Smooth muscle cell (in vitro differentiated cells): ENCODE data around the gene TOP3A. TPM values are rescaled to one million over a fixed set of nuclear protein-coding genes. Genes with fewer than 3 reads are reported as not detected.

ENCODE experiments used
- DNase-seq: peaks from one replicate; lab custom pipeline; 2025; ENCODE audit not compliant: unreplicated experiment; lab: John Stamatoyannopoulos, UW
- H2AFZ ChIP-seq: fragments of 200-600 bp; sonication (generic); 2 replicates; pipeline ENCODE4 v1.6.0; 2016; ENCODE audit warnings: antibody characterized with exemption, low read depth, mild to moderate bottlenecking
- H3F3A ChIP-seq: fragments of 200-600 bp; sonication (generic); 2 replicates; pipeline ENCODE4 v1.6.0; 2017; ENCODE audit warnings: antibody characterized with exemption, low read depth
- H3K27ac ChIP-seq: fragments of 200-600 bp; sonication (generic); 2 replicates; pipeline ENCODE4 v1.5.1; 2016; ENCODE audit warnings: low read depth, mild to moderate bottlenecking
- H3K27me3 ChIP-seq: fragments of 200-600 bp; sonication (generic); 2 replicates; pipeline ENCODE4 v1.6.1; 2016; ENCODE audit warnings: low read depth, mild to moderate bottlenecking
- H3K36me3 ChIP-seq: fragments of 200-600 bp; sonication (generic); 2 replicates; pipeline ENCODE4 v1.5.1; 2016; ENCODE audit warnings: low read depth
- H3K4me1 ChIP-seq: fragments of 200-600 bp; sonication (generic); 2 replicates; pipeline ENCODE4 v1.5.1; 2016; ENCODE audit warnings: low read depth
- H3K4me2 ChIP-seq: fragments of 200-600 bp; sonication (generic); 2 replicates; pipeline ENCODE4 v1.6.0; 2016; ENCODE audit warnings: mild to moderate bottlenecking
- H3K4me3 ChIP-seq: fragments of 200-600 bp; sonication (generic); 2 replicates; pipeline ENCODE4 v1.5.1; 2016; ENCODE audit warnings: mild to moderate bottlenecking
- H3K79me2 ChIP-seq: fragments of 200-600 bp; sonication (generic); 2 replicates; pipeline ENCODE4 v1.6.0; 2016; ENCODE audit warnings: low read depth, mild to moderate bottlenecking
- H3K9ac ChIP-seq: fragments of 200-600 bp; sonication (generic); 2 replicates; pipeline ENCODE4 v1.6.0; 2016; ENCODE audit warnings: low read depth
- H3K9me3 ChIP-seq: fragments of 200-600 bp; sonication (generic); replicated peaks from 2 replicates; pipeline ENCODE4 v1.5.1; 2016; ENCODE audit warnings: low read depth
- H4K20me1 ChIP-seq: fragments of 200-600 bp; sonication (generic); 2 replicates; pipeline ENCODE4 v1.6.0; 2016; ENCODE audit warnings: low read depth
- WGBS: methylation state at CpG from one replicate; pipeline ENCODE4 v1.1.7; 2016; ENCODE audit warnings: low lambda C conversion rate; 5-methylcytosine and 5-hydroxymethylcytosine counted together
- polyA plus RNA-seq: library from polyadenylated mRNA; unstranded; fragments of >200 nt; fragmentation: Nextera tagmentation; extraction: Ambion mirVana; gene quantifications from 2 replicates; pipeline ENCODE4 v1.2.1, GENCODE V29; 2016
- total RNA-seq: library from RNA; depleted of rRNA; stranded (reverse); fragments of >200 nt; gene quantifications from 2 replicates; pipeline ENCODE4 v1.2.3, GENCODE V29; 2014
- TF ChIP-seq, protein P1 (sequence below): fragments of 200-600 bp; sonication (generic); IDR thresholded peaks from 2 replicates; pipeline ENCODE4 v1.5.1; 2017; ENCODE audit warnings: borderline replicate concordance, mild to moderate bottlenecking, antibody characterized with exemption; ENCODE audit not compliant: insufficient read depth, poor library complexity, severe bottlenecking

TOP3A gene
- total and polyA plus RNA-seq, 2 experiments from 2014 or later, result 14.6 to 40.9 TPM

DNA sequence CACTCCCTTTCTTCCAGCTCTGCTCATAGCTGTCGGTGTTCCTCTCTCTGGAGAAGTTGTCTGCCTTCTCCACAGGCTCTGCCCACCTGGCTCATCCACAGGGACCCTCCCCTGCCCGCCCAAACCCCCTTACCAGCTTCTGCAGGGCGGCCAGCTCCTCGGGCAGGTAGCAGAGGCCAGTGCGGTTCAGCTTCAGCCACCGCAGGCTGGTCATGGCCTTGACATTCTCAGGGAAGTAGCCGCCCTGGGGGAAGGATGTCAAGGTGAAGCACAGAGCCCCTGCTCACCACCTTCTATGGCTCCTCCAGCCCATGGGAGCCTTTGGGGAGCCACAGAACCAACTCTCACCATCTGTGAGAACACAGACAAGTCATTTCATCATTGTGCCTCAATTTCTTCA lies 58.0 kb downstream of the TOP3A start:
- WGBS, result 94% methylated on average over 7 of the region's 7 CpGs
- H3K27me3 ChIP-seq, result no peaks in the 10 kb centered on the region
- TF ChIP-seq, protein P1, sequence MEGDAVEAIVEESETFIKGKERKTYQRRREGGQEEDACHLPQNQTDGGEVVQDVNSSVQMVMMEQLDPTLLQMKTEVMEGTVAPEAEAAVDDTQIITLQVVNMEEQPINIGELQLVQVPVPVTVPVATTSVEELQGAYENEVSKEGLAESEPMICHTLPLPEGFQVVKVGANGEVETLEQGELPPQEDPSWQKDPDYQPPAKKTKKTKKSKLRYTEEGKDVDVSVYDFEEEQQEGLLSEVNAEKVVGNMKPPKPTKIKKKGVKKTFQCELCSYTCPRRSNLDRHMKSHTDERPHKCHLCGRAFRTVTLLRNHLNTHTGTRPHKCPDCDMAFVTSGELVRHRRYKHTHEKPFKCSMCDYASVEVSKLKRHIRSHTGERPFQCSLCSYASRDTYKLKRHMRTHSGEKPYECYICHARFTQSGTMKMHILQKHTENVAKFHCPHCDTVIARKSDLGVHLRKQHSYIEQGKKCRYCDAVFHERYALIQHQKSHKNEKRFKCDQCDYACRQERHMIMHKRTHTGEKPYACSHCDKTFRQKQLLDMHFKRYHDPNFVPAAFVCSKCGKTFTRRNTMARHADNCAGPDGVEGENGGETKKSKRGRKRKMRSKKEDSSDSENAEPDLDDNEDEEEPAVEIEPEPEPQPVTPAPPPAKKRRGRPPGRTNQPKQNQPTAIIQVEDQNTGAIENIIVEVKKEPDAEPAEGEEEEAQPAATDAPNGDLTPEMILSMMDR, result no peak
- peaks cover 10% of the 10 kb centered on the region for H3F3A ChIP-seq
- H3K9me3 ChIP-seq, result no peaks in the 10 kb centered on the region
- peak overlapping the region; percentile 85 for H3K4me3 ChIP-seq
- no peak overlapping the region for H2AFZ ChIP-seq
- H3K9ac ChIP-seq, result peak overlapping the region; percentile 97
- H3K4me1 ChIP-seq, result peaks cover 17% of the 10 kb centered on the region
- peak overlapping the region; percentile 91 for H3K4me2 ChIP-seq
- peaks cover 63% of the 10 kb centered on the region for H4K20me1 ChIP-seq
- no peak for DNase-seq
- H3K79me2 ChIP-seq, result peaks cover 26% of the 10 kb centered on the region
- H3K36me3 ChIP-seq, result no peaks in the 10 kb centered on the region
- H3K27ac ChIP-seq, result peak overlapping the region; percentile 98

DNA sequence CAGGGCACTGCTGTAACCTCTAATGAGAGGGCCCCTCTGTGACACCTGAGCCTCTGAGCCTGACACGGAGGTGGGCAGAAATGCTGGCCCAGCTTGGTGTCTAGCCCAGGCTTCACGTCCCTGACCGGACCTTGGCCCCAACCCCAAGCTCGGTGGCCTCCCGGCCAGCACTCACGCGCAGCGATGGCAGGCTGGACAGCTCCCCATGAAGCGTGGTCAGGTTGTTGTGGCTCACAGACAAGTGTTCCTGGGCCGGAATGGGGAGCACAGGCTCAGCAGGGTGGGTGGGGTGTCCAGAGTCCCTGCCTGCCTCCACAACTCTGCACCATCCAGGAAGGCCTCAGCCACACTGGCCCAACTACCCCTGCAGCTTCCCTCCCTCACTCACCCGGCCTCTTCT lies 58.4 kb downstream of the TOP3A start:
- H3F3A ChIP-seq, result peaks cover 10% of the 10 kb centered on the region
- H3K4me3 ChIP-seq, result no peak overlapping the region
- H2AFZ ChIP-seq, result no peak overlapping the region
- TF ChIP-seq, protein P1, result no peak
- H4K20me1 ChIP-seq, result peaks cover 62% of the 10 kb centered on the region
- H3K9ac ChIP-seq, result peak overlapping the region; percentile 97
- peak overlapping the region; percentile 98 for H3K27ac ChIP-seq
- no peak overlapping the region for H3K4me2 ChIP-seq
- H3K79me2 ChIP-seq, result peaks cover 22% of the 10 kb centered on the region
- no peaks in the 10 kb centered on the region for H3K27me3 ChIP-seq
- no peaks in the 10 kb centered on the region for H3K36me3 ChIP-seq
- H3K9me3 ChIP-seq, result no peaks in the 10 kb centered on the region
- 98% methylated on average over 11 of the region's 11 CpGs for WGBS
- DNase-seq, result no peak
- peaks cover 13% of the 10 kb centered on the region for H3K4me1 ChIP-seq

DNA sequence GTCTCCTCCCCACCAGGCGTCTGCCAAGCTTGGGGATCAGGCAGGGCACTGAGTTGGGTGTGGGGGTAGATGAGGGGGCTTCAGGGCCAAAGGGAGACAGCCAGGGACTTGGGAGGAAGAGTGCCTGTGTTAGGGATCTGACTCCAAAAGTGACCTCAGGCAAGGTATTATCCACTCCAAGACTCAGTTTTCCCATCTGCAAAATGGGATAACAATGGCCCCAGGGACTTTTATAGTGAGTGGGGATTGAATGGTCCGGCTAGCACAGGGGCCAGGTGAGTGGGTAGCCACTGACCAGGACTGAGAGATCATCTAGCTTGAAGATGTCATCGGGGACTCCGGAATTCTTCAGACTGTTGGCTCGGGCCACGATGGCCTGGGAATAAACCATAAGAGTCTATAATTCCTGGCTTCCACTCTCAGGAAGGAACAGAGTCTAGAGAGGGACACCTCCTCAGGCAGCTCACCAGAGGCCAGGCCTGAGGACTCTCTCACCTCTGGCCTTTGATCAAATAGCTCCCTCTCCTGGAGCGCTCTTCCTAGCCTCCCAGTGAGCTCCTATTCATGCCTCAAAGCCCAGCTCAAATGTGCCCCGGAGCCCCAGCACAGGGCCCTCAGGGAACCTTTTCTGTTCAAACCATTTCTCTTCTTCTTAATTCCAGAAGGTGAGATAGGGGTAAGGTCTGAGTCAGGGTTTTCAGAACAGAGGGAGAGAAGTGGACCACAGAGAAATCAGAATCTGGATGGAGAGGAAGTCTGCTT lies 59.7 kb downstream of the TOP3A start:
- peaks cover 62% of the 10 kb centered on the region for H4K20me1 ChIP-seq
- no peaks in the 10 kb centered on the region for H3K27me3 ChIP-seq
- H3K27ac ChIP-seq, result no peak overlapping the region
- no peak overlapping the region for H2AFZ ChIP-seq
- no peaks in the 10 kb centered on the region for H3K36me3 ChIP-seq
- TF ChIP-seq, protein P1, result no peak
- peaks cover 21% of the 10 kb centered on the region for H3K79me2 ChIP-seq
- no peak overlapping the region for H3K9ac ChIP-seq
- H3K4me3 ChIP-seq, result no peak overlapping the region
- 97% methylated on average over 8 of the region's 8 CpGs for WGBS
- peaks cover 12% of the 10 kb centered on the region for H3K4me1 ChIP-seq
- peaks cover 7% of the 10 kb centered on the region for H3F3A ChIP-seq
- H3K9me3 ChIP-seq, result no peaks in the 10 kb centered on the region
- no peak for DNase-seq
- no peak overlapping the region for H3K4me2 ChIP-seq
